Measurements from ENCODE around the gene AMPH.

DNA sequence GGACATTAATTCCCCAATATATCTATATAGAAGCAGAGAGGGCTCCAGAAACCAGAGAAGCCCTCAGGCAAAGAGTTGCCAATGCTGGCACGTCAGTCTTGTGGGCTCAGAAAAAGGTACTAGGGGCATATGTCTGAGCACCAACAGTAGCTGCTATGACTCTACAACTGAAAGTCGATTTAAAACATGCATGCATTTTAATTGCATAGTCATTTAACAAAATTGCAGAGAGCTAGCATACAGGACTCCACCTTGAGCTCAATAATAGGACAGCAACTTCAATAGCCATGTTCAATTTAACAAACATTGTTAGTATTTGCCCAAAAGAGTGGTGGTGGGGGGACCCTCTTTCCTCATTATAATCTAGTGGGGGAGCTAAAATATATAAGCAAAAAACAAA is 126.5 kb downstream of the AMPH start:
- TF ChIP-seq, protein P1, sequence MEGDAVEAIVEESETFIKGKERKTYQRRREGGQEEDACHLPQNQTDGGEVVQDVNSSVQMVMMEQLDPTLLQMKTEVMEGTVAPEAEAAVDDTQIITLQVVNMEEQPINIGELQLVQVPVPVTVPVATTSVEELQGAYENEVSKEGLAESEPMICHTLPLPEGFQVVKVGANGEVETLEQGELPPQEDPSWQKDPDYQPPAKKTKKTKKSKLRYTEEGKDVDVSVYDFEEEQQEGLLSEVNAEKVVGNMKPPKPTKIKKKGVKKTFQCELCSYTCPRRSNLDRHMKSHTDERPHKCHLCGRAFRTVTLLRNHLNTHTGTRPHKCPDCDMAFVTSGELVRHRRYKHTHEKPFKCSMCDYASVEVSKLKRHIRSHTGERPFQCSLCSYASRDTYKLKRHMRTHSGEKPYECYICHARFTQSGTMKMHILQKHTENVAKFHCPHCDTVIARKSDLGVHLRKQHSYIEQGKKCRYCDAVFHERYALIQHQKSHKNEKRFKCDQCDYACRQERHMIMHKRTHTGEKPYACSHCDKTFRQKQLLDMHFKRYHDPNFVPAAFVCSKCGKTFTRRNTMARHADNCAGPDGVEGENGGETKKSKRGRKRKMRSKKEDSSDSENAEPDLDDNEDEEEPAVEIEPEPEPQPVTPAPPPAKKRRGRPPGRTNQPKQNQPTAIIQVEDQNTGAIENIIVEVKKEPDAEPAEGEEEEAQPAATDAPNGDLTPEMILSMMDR (IDR thresholded peaks at IDR 0.05; ENCODE audit: insufficient read depth, low read length, poor library complexity, severe bottlenecking): no peak
- TF ChIP-seq EZH2phosphoT487 (conservative IDR thresholded peaks at IDR 0.05; ENCODE audit: low read length): no peak

Measured in SU-DHL-6 (cell line).